ENCODE measurements around the gene FOXJ1.

GRCh38 chr17:76139801-76140660 lies 1.0 kb downstream of the FOXJ1 start:
- TF ChIP-seq ZNF274 (IDR thresholded peaks at IDR 0.05; ENCODE audit: low read depth, low read length) (no peak), YY1 (IDR thresholded peaks at IDR 0.05; ENCODE audit: insufficient read depth, insufficient read length) (no peak)
